Measurements from ENCODE around the gene PDE4B.
A peak's percentile ranks its signal among the peaks of the same experiment; 100 is the strongest.

PDE4B gene

GRCh38 chr1:66312271-66312990, 519.7 kb downstream of the PDE4B start:
- no peak for DNase-seq (ENCODE audit: low read depth)

DNA sequence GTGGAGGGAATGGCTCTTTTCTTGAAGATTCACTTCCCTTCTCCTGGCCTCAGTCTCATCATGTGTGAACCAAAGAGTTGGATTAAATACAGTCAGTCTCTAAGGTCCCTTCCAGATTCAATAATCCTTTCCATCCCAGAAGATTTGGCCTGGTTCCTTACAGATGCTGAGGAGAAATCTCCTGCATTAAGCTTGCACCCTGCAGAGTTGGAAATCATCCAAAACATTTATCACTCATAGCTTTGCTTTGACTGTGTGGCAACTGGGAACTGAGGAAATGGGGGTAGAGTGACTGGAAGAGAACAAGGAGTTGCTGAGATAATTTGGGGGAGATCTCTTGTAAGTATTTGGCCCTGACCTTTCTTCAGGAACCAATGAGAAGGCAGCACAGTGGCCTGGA, 520.7 kb downstream of the PDE4B start:
- DNase-seq (ENCODE audit: low read depth), result no peak

GRCh38 chr1:66315671-66316070, 523.0 kb downstream of the PDE4B start:
- DNase-seq (ENCODE audit: low read depth), result no peak

DNA sequence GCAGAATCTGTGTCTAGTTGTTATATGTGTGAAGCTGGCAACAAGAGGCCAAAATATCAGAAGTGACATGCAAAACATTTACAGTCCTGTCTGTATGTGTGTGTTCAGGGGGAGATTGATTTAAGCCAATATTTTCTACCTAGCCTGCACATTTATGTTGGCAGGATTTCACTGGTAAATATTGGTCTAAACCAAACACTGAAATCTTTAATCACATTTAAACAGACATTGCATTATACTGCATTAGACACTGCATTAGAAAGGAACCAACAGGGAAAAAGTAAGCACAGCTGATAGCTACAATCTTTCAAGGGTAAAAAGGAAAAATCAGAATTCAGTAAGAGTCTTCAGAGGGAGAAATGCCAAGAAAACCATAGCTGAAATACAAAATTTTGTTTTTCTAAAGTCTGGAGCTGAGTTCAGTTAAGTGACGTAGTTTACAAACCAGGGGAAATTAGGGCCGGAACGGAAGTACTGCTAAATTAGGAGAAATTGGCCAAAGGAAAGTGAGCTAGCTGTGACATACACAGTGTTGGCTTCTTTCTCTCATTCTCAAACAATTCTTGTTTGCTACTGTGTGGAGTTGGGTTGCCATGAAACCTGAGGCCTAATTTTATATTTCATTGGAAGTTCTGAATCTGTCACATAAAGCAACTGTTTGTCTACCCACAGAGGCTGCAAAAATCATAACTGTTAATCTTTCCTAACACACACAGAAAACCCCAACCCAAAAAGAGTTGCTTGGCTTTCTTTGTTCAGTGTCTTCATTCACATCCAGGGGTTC, 524.0 kb downstream of the PDE4B start:
- no peak for DNase-seq (ENCODE audit: low read depth)

DNA sequence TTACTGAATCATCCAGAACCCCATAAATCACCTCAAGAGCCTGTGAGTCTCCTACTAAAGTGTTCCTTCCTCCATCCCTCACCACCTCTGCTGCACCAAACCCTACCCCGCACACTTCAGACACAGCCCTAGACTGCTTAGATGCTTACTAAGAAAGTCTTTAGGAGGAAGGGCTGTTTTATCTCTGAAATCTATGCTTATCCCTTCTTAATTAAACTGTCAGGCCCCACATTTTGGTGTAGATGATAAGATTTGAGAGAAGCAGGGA, 524.5 kb downstream of the PDE4B start:
- no peak for DNase-seq (ENCODE audit: low read depth)

DNA sequence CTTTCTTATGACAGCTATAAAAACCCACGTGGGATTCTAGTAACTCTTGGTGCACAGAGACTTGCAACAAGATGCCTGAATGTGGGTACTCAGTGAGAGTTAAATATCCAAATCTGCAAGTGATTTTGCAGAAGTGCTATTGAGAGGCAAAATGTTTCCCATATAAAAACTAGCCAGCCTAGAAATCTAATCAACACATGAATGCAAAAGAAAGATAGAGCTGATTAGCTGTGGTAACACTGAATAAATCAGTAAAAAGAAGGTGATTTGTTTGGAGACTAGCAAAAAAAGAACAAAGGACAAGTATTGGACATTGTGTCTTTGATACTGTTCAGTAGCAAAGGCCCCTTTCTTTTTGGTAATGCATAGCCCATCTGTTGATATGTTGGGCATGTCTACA, 527.5 kb downstream of the PDE4B start:
- no peak for DNase-seq (ENCODE audit: low read depth)

GRCh38 chr1:66322462-66322861, 529.8 kb downstream of the PDE4B start:
- DNase-seq (ENCODE audit: low read depth), result peak; percentile 25

DNA sequence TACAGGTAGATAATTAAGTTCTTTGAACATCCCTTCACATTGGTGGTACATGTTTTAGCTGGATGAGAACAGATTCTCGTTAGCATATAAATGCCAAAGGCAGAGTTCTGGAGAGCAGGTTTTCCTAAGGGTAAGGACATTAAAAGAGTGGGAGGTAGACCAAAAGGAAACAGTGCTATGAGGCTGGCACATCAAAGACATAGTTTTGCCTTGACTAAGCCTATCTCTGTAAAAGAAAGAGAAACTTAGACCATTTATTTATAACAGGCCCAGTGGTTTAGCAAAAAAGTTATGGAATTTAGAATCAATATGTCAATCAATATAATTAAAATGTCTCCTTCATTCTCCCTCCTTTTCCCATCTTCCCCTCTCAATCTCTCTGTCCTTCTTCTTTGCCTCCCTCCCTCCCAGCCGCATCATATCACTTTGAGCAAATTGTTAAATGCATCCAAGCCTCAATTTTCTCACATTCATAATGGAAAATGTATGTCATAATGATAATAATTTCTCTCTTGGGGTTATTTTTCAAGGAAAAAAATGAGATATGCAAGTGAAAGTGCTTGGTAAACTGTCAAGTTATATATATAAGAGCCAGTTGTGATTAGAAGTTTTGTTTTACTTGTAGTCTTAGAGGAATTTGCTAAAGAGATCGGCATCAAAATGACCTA, 531.4 kb downstream of the PDE4B start:
- no peak for DNase-seq (ENCODE audit: low read depth)

DNA sequence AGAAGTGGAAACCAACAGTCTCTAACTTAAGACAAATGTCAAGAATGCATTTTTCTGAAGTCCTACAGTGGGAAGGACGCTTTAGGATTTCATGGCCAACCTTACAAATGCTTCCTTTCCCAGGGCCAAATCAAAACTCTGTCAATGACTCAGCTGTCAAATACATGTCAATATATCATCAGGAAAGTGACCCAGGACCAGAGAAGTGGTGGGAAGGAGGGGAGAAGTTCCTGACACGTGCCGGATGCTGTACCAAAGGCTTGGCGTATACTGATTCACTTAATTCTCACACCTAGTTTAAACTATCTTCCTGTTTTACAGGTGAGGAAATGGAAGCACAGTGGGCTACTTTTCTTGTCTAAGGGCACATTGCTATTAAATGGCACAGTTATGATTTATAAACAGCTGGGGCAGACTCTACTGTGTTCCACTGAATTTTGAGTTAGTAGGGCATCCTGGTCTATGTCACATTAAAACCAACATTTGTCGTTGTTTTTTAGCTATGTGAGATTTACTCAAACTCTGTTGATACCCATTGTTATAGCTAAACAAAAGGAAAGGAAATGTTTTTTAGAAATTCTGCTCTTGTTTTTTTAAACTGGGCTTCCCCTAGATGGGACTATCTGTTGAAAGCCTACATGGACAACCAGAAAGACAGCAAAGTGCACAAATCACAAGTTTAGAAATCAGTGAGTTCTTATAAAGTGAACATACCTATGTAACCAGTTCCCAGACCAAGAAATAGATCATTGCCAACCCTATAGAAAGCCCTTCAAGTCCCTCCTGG, 533.1 kb downstream of the PDE4B start:
- no peak for DNase-seq (ENCODE audit: low read depth)

- DNase-seq (ENCODE audit: low read depth), result no peak
Measured at GRCh38 chr1:66326867-66327266, 534.2 kb downstream of the PDE4B start.

DNA sequence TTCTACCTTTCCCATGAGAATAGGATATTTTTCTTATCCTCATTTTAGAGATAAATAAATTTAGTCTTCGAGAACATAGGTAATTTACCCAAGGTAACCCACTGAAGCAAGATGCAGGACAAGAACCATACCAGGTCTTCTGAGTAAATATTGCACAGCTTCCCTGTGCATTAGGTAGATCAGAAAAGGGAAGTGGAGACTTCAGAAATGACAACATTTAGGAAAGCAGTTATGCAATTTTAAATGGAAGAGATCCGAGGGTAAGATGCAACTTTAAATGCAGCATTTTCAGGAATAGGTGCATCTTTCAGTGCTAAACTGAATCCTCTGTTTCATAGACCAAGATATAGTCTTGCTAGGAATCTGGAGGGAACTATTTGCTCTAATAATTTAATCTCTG, 534.9 kb downstream of the PDE4B start:
- DNase-seq (ENCODE audit: low read depth), result no peak

- DNase-seq (ENCODE audit: low read depth), result no peak
Measured at GRCh38 chr1:66328896-66329295, 536.2 kb downstream of the PDE4B start.

DNA sequence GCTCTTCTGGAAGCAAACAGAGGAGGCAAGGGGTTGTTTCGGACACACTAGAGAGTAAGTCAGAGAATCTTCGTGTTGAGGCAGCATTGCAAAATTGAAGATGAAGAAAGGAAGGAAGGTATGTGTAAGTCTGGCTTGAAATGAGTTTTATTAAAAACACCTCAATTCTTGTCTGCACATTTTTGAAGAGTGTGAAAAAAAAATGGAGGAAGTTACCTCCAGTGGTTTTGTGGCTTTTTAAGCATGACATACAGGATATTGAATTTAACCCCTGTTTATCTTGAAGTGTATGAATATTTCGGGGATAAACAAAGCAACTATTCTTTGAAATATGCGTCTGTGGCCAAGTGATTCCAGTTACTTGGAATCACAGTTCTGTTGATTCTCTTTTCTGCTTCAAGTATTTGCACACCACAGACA, 538.0 kb downstream of the PDE4B start:
- no peak for DNase-seq (ENCODE audit: low read depth)

- DNase-seq (ENCODE audit: low read depth), result peak; percentile 31
Measured at GRCh38 chr1:66331658-66332547, 539.2 kb downstream of the PDE4B start.

GRCh38 chr1:66332548-66332901, 539.8 kb downstream of the PDE4B start:
- DNase-seq (ENCODE audit: low read depth), result no peak

DNA sequence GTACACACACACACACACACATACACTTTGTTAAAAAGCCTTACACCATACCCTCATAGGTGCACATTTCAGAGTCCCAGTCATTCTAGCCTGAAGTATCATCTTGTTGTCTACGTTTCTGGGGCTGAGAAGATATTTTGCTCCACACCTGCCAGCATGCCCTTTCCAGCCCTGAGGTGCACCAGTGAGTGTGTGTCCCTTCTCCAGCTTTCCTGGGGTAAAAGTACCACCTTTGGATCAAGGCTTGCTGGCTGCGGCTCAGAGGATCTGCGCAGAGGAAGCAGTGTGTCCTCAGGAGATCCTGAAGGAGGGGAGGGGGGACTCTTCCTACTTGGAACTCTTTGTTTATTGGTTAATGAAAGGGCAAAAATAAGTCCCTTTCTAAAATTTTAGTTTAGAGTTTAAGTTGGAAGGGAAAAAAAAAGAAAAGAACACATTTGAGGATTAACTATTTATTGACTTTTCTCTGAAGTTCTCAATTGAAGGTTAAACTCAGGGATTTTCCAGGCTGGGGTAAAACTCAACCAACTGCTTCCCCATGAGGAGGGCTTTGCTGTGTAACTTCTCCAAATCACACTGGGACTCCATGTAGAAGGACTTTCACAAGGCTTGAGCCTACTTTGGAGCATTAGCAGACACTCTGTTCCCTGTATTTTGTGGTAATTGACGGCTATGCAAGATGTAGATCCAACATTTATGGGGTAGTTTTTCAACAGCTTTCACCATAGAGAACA, 540.9 kb downstream of the PDE4B start:
- no peak for DNase-seq (ENCODE audit: low read depth)

GRCh38 chr1:66334318-66334717, 541.6 kb downstream of the PDE4B start:
- DNase-seq (ENCODE audit: low read depth), result no peak

GRCh38 chr1:66335125-66335524, 542.4 kb downstream of the PDE4B start:
- no peak for DNase-seq (ENCODE audit: low read depth)

- no peak for DNase-seq (ENCODE audit: low read depth)
Measured at GRCh38 chr1:66335859-66336640, 543.4 kb downstream of the PDE4B start.

GRCh38 chr1:66336641-66336990, 543.9 kb downstream of the PDE4B start:
- no peak for DNase-seq (ENCODE audit: low read depth)
